ENCODE results near the gene APMAP.
A peak's percentile ranks its signal among the peaks of the same experiment; 100 is the strongest.
"Not testable (repeated sequence)": the region's sequence is repeated elsewhere in the genome, so short reads cannot be mapped to it uniquely, and the experiment has no call there.

Gene APMAP

DNA sequence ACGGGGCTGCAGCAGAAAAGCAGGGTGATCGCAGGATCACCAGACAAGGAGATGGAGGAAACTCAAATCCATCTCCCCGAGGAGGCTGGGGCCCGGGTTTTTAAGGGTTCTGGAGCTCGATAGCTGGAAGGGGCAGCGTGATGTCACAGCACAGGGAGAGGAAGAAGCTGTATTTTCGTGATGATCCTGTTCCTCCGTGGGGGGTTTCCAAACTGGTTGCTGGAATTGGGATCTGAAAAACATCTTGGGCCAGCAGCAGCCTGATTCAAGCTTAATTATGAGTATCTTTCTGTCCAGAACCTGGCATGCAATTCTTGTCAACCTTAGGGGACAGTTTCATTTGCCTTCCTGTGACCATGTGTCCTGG is 39.4 kb downstream of the APMAP start:
- no peaks in the 10 kb centered on the region for H3K27me3 ChIP-seq (ENCODE audit: control insufficient read depth in 2 of 2, insufficient read depth in 2 of 2, low read length in 2 of 2)
- peaks cover 0 to 7% of the 10 kb centered on the region in 2 donors for H3K36me3 ChIP-seq (ENCODE audit: control insufficient read depth in 2 of 2, insufficient read depth in 2 of 2, low read length in 2 of 2)
- H3K4me1 ChIP-seq (ENCODE audit: control insufficient read depth in 2 of 2, insufficient read depth in 2 of 2, low read length in 2 of 2): peaks cover 0 to 2% of the 10 kb centered on the region in 2 donors
- no peaks in the 10 kb centered on the region for H3K9me3 ChIP-seq (ENCODE audit: control insufficient read depth in 2 of 2, low read length in 2 of 2)
- H3K27ac ChIP-seq (ENCODE audit: low read depth in 2 of 2, low read length in 2 of 2): no peak overlapping the region
- no peak overlapping the region for H3K4me3 ChIP-seq (ENCODE audit: low read length in 2 of 2)
- H3K9ac ChIP-seq (ENCODE audit: low read depth in 1 of 2, low read length in 2 of 2): no peak overlapping the region

DNA sequence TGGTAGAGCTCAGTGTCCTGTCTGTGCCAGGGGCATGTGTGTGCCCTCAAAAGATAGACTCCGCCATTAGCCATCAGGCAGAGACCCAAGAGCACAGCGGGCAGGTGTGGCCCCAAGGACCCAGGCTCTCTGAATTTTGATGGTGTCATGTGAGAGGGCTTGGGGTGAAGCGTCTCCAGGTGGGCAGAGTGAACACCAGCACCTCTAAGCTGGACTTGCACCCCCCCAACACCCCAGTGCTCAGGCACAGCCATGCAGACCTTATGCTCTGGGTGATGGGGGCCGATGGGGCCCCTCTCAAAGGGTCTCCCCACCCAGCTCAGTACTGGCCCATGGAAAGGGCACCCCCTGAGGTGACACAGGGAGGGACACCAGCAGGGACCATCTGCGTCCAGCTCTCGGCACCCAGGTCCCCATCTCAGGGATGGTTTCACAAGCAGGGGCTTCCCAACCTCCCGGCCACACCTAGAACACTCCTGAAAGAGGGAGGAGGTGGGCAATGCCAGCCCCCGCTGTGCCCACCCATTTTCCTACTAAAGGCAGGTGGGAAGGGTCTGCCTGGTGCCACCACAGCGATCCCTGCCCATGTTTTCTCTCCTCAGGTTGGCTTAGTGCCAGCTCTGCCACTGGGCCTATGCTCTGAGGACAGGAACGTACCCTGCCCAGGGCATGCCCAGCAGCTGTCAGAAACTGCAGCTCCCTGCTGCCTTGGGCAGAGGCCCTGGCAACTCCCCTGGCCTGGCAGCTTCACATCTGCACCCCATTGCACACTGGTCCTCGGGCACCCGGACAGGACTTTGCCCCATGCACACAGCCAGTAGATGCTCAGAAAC is 40.0 kb downstream of the APMAP start:
- Histone ChIP-seq H3K27me3 (ENCODE audit: control insufficient read depth in 2 of 2, insufficient read depth in 2 of 2, low read length in 2 of 2) (no peaks in the 10 kb centered on the region), H3K36me3 (ENCODE audit: control insufficient read depth in 2 of 2, insufficient read depth in 2 of 2, low read length in 2 of 2) (peaks cover 0 to 2% of the 10 kb centered on the region in 2 donors), H3K4me1 (ENCODE audit: control insufficient read depth in 2 of 2, insufficient read depth in 2 of 2, low read length in 2 of 2) (peaks cover 0 to 2% of the 10 kb centered on the region in 2 donors), H3K4me3 (ENCODE audit: low read length in 2 of 2) (no peak overlapping the region), H3K27ac (ENCODE audit: low read depth in 2 of 2, low read length in 2 of 2) (no peak overlapping the region), H3K9ac (ENCODE audit: low read depth in 1 of 2, low read length in 2 of 2) (no peak overlapping the region), H3K9me3 (ENCODE audit: control insufficient read depth in 2 of 2, low read length in 2 of 2) (no peaks in the 10 kb centered on the region)

DNA sequence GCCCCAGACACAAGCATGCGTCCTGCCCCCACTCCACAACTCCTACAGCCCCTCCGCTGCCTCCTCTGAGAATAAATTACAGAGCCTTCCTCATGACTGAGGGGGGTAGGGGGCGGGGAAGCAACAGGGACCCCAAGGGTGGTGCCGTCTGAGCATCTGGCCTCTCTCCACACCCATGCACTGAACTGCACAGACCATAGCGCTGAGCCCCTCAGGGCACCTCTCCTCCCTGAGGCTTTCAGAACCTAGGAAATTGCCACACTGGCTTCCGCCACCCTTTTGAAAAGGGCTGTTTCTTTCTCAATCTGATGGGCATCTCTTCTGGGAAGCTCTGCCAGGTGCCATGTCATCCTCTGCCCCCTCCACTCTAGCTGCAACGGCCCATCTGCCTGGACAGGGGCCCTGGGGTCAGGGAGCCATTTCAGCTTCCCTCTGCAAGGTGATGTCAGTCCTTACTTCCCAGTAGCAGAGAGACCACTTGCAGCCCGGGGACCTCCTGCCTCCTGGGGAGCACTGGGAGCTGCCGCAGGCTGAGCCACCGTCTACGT is 40.9 kb downstream of the APMAP start:
- Histone ChIP-seq H3K27me3 (ENCODE audit: control insufficient read depth in 2 of 2, insufficient read depth in 2 of 2, low read length in 2 of 2) (no peaks in the 10 kb centered on the region), H3K36me3 (ENCODE audit: control insufficient read depth in 2 of 2, insufficient read depth in 2 of 2, low read length in 2 of 2) (peaks cover 0 to 1% of the 10 kb centered on the region in 2 donors), H3K9me3 (ENCODE audit: control insufficient read depth in 2 of 2, low read length in 2 of 2) (no peaks in the 10 kb centered on the region), H3K4me1 (ENCODE audit: control insufficient read depth in 2 of 2, insufficient read depth in 2 of 2, low read length in 2 of 2) (peaks cover 0 to 2% of the 10 kb centered on the region in 2 donors), H3K4me3 (ENCODE audit: low read length in 2 of 2) (no peak overlapping the region), H3K9ac (ENCODE audit: low read depth in 1 of 2, low read length in 2 of 2) (no peak overlapping the region), H3K27ac (ENCODE audit: low read depth in 2 of 2, low read length in 2 of 2) (no peak overlapping the region)

DNA sequence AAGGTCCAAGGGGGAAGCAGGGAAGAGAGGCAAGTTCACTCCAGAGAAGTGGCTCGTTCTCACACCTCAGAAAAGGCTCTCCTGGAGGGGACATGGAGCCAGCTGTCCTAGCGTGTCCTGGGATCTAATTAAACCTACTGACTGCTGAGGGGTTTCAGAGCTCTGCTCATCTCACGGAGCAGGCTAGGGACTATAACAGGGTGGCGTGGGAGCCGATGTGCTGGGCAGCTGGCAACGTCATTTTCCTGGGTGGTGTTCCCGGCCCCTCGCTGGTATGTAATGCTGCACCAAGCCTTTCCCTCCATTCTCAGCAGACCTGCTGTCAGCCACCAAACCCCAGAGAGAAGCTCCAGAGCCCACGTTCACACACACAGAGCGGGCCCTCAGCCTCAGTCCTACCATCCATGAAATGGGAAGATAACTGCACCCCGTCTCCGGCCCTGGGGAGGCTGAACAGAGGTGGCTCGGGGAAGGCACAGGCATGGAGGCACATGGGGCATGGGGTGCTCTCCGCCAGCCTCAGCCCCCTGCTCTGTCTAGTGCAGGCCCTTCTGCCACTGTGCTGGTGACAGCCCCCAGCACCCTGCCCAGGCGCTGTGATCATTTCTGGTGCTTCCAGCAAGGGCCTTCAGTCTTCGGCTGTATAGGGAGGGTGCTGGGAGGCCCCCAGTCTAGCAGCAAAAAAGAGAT is 41.6 kb downstream of the APMAP start:
- H3K9ac ChIP-seq (ENCODE audit: low read depth in 1 of 2, low read length in 2 of 2): no peak overlapping the region
- H3K27me3 ChIP-seq (ENCODE audit: control insufficient read depth in 2 of 2, insufficient read depth in 2 of 2, low read length in 2 of 2): no peaks in the 10 kb centered on the region
- no peaks in the 10 kb centered on the region for H3K9me3 ChIP-seq (ENCODE audit: control insufficient read depth in 2 of 2, low read length in 2 of 2)
- H3K4me1 ChIP-seq (ENCODE audit: control insufficient read depth in 2 of 2, insufficient read depth in 2 of 2, low read length in 2 of 2): peaks cover 0 to 2% of the 10 kb centered on the region in 2 donors
- H3K4me3 ChIP-seq (ENCODE audit: low read length in 2 of 2): no peak overlapping the region
- no peak overlapping the region for H3K27ac ChIP-seq (ENCODE audit: low read depth in 2 of 2, low read length in 2 of 2)
- H3K36me3 ChIP-seq (ENCODE audit: control insufficient read depth in 2 of 2, insufficient read depth in 2 of 2, low read length in 2 of 2): no peaks in the 10 kb centered on the region

DNA sequence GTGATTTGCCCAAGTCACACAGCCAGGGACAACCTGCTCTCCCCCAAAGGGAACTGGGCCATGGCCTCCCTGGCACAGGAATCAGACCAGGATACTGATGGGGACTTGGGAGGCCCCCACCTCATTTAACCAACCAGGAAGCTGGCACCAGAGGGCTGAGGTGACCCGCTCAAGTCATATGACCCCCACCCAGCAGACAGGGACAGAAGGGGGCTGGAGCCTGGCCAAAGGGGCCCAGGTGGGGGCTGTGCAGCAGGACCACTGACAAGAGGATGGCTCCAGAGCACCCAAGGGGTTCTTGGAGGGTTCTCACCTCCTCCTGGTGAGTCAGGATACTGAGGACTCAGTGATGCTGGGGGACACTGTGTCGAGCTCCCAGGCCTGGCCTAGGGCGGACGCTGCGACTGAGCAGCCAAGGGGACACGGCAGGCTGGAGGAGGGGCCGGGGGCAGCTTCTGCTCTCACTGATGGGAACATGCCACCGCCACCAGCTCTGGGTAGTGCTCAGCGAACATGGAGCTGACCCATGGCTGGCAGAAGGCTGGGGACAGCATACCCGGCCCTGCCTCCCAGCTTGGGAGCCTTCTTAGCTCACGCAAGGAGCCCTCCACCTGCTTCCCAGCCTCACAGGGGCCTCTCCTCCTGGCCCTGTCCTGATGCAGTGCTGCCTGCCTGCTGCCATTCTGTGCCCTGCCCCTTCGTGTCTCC is 42.3 kb downstream of the APMAP start:
- Histone ChIP-seq H3K27me3 (ENCODE audit: control insufficient read depth in 2 of 2, insufficient read depth in 2 of 2, low read length in 2 of 2) (no peaks in the 10 kb centered on the region), H3K9me3 (ENCODE audit: control insufficient read depth in 2 of 2, low read length in 2 of 2) (no peaks in the 10 kb centered on the region), H3K27ac (ENCODE audit: low read depth in 2 of 2, low read length in 2 of 2) (peak overlapping the region; percentile 58 to 61), H3K4me3 (ENCODE audit: low read length in 2 of 2) (peak overlapping the region; percentile 50 to 56), H3K4me1 (ENCODE audit: control insufficient read depth in 2 of 2, insufficient read depth in 2 of 2, low read length in 2 of 2) (no peaks in the 10 kb centered on the region), H3K36me3 (ENCODE audit: control insufficient read depth in 2 of 2, insufficient read depth in 2 of 2, low read length in 2 of 2) (no peaks in the 10 kb centered on the region), H3K9ac (ENCODE audit: low read depth in 1 of 2, low read length in 2 of 2) (peak overlapping the region in 1 of 2 donors; percentile 38)

DNA sequence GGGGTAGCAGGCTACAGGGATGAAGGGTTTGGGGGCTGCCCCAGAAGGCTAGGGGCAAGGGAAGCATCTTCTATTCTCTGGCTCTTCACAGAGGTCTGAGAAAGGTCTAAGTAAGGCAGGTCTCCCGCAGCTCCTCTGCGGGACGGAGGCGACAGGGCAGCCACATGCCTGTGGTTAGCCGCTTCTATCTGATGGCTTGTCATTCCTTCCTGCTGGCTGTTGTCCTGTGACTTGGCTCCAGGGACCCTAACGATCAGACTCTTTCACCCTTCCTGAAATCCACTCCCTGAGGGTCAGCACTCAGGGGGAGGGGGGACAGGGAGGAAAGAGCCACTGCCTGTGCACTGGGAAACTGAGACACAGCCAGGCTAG is 42.8 kb downstream of the APMAP start:
- no peaks in the 10 kb centered on the region for H3K27me3 ChIP-seq (ENCODE audit: control insufficient read depth in 2 of 2, insufficient read depth in 2 of 2, low read length in 2 of 2)
- H3K27ac ChIP-seq (ENCODE audit: low read depth in 2 of 2, low read length in 2 of 2): peak overlapping the region; percentile 58 to 61
- H3K9ac ChIP-seq (ENCODE audit: low read depth in 1 of 2, low read length in 2 of 2): peak overlapping the region in 1 of 2 donors; percentile 38
- H3K4me1 ChIP-seq (ENCODE audit: control insufficient read depth in 2 of 2, insufficient read depth in 2 of 2, low read length in 2 of 2): no peaks in the 10 kb centered on the region
- peak overlapping the region; percentile 50 to 56 for H3K4me3 ChIP-seq (ENCODE audit: low read length in 2 of 2)
- no peaks in the 10 kb centered on the region for H3K9me3 ChIP-seq (ENCODE audit: control insufficient read depth in 2 of 2, low read length in 2 of 2)
- H3K36me3 ChIP-seq (ENCODE audit: control insufficient read depth in 2 of 2, insufficient read depth in 2 of 2, low read length in 2 of 2): no peaks in the 10 kb centered on the region

DNA sequence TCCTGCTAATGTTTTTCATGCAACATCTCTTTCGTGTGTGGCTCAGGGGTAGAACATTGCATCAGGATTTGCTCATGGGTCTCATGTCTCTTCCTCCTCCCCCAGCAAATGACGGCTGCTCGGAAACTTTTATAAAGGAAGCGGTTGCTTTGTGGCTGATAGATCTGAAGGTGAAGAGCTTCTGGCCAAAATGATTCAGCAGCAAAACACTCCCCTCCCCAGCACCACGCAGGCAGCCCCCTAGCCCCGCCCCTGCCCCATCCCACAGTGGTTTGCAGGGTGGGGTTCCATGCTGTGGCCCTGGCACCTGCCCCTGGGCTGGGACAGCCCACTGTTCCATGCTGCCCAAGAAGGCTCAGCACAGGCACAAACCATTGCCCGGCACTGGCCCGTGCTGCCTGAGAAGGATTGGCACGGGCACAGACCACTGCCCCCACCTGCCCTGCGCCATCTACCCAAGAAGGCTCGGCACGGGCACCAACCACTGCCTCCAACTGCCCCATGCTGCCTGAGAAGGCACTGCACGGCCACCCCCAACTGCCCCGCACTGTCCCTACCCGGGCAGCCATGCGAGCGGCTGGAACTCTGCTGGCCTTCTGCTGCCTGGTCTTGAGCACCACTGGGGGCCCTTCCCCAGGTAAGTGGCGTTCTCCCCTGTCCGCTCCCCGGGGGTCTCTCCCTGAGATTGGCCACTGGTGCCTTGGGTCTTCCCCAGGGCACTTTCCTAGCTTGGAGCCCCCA is 43.4 kb downstream of the APMAP start, which contains the start of gene CST7:
TSS of gene CST7 (plus strand) at position 331 of the 741 bp plus-strand sequence. CDS start at position 568, 237 bp downstream.
- Histone ChIP-seq H3K4me3 (ENCODE audit: low read length in 2 of 2) (peak within 1 kb of the TSS; percentile 50 to 56), H3K36me3 (ENCODE audit: control insufficient read depth in 2 of 2, insufficient read depth in 2 of 2, low read length in 2 of 2) (no peaks in the 10 kb centered on the region), H3K27me3 (ENCODE audit: control insufficient read depth in 2 of 2, insufficient read depth in 2 of 2, low read length in 2 of 2) (no peaks in the 10 kb centered on the region), H3K9me3 (ENCODE audit: control insufficient read depth in 2 of 2, low read length in 2 of 2) (no peaks in the 10 kb centered on the region), H3K27ac (ENCODE audit: low read depth in 2 of 2, low read length in 2 of 2) (peak within 1 kb of the TSS; percentile 58 to 61), H3K4me1 (ENCODE audit: control insufficient read depth in 2 of 2, insufficient read depth in 2 of 2, low read length in 2 of 2) (no peaks in the 10 kb centered on the region), H3K9ac (ENCODE audit: low read depth in 1 of 2, low read length in 2 of 2) (peak within 1 kb of the TSS; percentile 32 to 38)

DNA sequence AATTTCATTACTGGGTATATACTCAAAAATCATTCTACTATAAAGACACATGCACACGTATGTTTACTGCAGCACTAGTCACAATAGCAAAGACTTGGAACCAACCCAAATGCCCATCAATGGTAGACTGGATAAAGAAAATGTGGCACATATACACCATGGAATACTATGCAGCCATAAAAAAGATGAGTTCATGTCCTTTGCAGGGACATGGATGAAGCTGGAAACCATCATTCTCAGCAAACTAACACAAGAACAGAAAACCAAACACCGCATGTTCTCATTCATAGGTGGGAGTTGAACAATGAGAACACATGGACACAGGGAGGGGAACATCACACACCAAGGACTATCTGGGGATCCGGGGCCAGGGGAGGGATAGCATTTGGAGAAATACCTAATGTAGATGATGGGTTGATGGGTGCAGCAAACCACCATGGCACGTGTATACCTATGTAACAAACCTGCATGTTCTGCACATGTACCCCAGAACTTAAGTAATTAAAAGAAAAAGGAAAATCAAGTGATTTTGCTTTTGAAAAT is 44.1 kb downstream of the APMAP start:
- not testable (repeated sequence) for H3K4me1 ChIP-seq (ENCODE audit: control insufficient read depth in 2 of 2, insufficient read depth in 2 of 2, low read length in 2 of 2); H3K4me3 ChIP-seq (ENCODE audit: low read length in 2 of 2); H3K27ac ChIP-seq (ENCODE audit: low read depth in 2 of 2, low read length in 2 of 2); H3K9me3 ChIP-seq (ENCODE audit: control insufficient read depth in 2 of 2, low read length in 2 of 2); H3K9ac ChIP-seq (ENCODE audit: low read depth in 1 of 2, low read length in 2 of 2); H3K27me3 ChIP-seq (ENCODE audit: control insufficient read depth in 2 of 2, insufficient read depth in 2 of 2, low read length in 2 of 2); H3K36me3 ChIP-seq (ENCODE audit: control insufficient read depth in 2 of 2, insufficient read depth in 2 of 2, low read length in 2 of 2)

DNA sequence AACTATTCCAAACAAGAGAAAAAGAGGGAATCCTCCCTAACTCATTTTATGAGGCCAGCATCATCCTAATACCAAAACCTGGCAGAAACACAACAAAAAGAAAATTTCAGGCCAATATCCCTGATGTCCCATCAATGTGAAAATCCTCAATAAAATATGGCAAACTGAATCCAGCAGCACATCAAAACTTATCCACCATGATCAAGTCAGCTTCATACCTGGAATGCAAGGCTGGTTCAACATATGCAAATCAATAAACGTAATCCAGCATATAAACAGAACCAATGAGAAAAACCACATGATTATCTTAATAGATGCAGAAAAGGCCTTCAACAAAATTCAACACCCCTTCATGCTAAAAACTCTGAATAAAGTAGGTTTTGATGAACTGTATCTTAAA is 46.2 kb downstream of the APMAP start:
- not testable (repeated sequence) for H3K9me3 ChIP-seq (ENCODE audit: control insufficient read depth in 2 of 2, low read length in 2 of 2); H3K4me1 ChIP-seq (ENCODE audit: control insufficient read depth in 2 of 2, insufficient read depth in 2 of 2, low read length in 2 of 2); H3K27ac ChIP-seq (ENCODE audit: low read depth in 2 of 2, low read length in 2 of 2)

More for the DNA sequence above, 46.2 kb downstream of the APMAP start:
- H3K9ac ChIP-seq (ENCODE audit: low read depth in 1 of 2, low read length in 2 of 2); H3K36me3 ChIP-seq (ENCODE audit: control insufficient read depth in 2 of 2, insufficient read depth in 2 of 2, low read length in 2 of 2); H3K4me3 ChIP-seq (ENCODE audit: low read length in 2 of 2); H3K27me3 ChIP-seq (ENCODE audit: control insufficient read depth in 2 of 2, insufficient read depth in 2 of 2, low read length in 2 of 2): not testable (repeated sequence)
